OCI-M2 (cell line): ENCODE results near the gene PRKAG2.
"Not testable (repeated sequence)": the region's sequence is repeated elsewhere in the genome, so short reads cannot be mapped to it uniquely, and the experiment has no call there.

Source experiments
- DNase-seq: peaks from one replicate; lab custom pipeline; 2025; ENCODE audit not compliant: unreplicated experiment; lab: John Stamatoyannopoulos, UW

Gene PRKAG2

DNA sequence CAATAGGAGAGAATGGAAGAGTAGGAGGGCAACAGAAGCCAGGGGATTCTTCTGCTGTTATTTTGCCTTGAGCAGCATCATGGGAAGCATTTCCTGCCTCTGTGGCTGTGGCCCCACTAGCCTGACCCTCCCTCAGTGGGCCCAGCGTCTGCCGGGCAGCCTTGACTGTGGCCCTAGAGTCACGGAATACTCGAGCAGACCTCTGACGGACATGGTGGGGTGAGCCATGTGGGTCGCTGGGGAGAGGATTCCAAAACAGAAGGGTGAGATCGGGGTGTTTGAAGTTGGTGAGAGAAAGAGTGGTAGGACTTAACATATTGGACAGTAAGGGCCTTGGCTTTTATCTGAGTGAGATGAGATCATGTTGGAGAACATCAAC, 8.3 kb upstream of the PRKAG2 start:
- no peak for DNase-seq

- DNase-seq, result no peak
Measured at GRCh38 chr7:151884312-151885201, 7.6 kb upstream of the PRKAG2 start.

DNA sequence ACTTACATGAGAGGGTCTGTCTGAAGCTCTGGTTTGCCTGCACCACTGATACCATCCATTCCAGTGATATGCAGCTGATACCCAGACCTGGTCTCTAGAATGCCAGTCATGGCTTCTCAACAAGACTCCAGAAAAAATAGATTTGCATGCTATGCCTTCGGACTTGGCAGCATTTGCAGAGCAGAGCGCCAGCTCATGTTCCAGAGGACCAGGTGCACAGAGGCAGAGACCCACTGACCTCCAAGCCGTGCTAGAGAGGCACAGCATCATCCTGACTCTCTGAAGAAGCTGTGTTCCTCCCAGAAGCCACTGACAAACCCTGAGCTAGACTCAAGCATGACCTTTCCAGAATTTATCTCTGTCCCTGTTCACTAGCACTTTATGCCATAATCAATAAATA, 6.9 kb upstream of the PRKAG2 start:
- DNase-seq, result no peak

DNA sequence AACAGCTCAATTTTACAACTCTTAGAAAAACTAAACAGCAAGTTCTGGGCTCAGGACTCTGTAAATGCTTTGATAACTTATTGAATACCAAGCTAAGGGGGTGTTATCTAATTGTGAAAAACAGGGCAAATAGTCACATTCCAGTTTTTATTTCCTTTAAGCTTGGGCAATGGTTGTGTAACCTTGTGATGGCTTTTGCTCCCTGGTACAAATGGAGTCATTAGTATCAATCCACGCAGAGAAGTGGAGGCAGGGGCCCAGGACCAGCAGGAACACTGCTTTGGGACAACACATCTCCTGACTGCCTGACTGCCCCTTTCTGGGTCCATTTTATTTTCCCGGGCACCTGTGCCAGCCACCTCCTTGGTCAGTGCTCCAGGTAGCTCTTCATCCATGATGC, 5.8 kb upstream of the PRKAG2 start:
- DNase-seq, result no peak

DNA sequence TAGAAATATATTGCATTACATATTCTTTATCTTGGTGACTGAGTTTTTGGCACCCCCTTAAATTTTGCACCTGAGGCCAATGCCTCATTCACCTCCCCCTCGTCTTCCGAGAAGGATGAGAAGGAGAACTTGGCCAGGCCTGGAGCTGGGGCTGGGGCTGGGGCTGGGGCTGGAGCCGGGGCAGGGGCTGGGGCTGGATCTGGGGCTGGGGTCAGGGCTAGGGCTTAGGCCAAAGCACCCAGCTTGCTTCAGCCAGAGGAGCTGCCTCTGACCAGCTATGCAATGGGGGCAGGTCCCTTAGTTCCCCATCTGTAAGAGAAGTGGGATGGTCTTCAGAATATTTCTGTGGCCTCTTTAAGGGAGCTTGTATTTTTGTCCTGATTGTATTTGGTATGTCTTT, 3.8 kb upstream of the PRKAG2 start:
- no peak for DNase-seq

DNA sequence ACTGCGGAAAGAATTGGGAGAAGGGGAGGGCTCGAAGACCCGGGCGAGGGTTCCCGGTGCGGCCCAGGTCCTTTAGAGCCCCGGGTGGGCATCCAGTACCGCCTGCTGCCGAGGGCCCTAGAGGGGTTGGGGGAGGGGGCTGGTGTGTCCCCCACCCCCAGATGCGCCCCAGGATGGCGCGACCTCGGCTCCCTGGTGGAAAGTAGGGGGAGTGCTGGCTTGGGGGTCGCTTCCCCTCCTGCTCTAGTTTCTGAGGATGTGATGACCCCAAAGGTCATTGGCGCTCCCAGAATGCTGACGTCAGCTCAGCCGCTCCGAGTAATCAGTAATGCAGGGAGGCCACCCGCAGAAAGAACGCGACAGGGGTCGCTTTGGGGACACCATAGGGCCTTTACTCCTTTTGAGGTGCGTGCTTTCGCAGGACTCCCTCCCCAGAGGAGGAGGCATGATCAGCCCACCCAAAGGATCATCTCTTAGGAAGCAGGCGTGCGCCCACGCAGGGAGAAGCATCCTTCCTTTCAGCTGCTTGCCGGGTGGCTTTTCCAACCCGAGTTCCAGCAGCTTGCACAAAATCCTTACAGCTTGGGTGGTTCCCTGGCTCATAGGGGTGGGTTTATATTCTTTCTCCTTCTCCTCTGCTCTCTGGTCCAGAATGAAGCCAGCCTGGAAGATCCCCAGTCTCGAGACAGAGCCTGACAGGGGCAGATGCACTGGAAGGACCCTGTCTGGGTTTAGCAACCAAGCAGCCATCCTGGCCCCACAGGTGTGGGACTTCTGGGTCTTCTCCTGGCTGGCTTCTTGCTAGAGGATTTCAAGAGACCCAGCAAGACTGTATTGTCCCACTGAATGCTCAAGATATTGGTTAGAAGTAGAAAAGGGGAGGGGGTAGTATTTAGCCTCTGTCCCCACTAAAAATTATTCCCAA, 1.3 kb upstream of the PRKAG2 start:
- DNase-seq, result no peak

DNA sequence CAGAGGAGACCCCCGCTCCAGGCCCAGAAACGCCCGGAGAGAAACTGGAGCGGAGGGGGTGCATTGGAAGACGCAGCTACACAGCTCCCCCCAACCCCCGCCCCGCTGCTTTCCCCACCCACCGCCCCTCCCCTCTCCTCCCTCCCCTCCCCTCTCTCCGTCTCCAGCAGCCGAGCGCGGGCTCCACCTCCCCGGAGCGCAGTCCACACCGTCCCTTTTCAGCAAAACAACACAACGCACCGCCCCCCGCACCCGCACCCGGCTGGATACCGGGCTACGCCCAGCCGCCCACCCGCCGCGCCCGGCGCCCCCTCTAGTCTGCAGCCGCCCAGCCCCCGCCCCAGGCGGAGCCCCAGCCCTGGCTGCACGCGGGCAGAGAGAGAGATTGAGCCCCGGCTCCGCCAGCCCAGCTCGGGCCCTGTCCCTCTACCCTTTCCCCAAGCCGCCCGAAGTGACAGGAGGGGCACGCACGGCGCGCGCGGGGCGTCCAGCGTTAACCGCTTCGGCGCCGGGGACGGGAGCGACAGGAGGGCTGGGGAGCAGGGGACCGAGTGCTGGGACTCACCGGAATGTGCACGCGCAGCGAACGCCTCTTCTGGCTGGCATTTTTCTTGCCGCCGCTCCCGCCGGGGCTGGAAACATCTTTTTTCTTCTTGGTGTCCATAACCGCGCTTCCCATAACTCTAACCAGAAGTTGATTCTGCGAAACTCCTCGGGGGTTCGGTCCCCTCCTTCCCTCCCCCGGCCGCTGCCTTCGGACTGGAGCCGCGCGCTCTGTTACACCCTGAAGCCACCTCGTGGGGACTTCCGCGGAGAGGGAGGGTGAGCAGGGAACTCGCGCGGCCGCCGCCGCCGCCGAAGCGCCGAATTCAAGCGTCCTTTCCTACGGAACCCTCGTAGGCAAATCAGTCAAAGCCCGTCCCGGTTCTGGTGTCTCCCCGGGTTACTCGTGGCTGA, 695 bp downstream of the PRKAG2 start:
- no peak for DNase-seq

- not testable (repeated sequence) for DNase-seq
Measured at GRCh38 chr7:151874479-151874878, 2.4 kb downstream of the PRKAG2 start.

GRCh38 chr7:151873402-151873965, 3.4 kb downstream of the PRKAG2 start:
- no peak for DNase-seq

DNA sequence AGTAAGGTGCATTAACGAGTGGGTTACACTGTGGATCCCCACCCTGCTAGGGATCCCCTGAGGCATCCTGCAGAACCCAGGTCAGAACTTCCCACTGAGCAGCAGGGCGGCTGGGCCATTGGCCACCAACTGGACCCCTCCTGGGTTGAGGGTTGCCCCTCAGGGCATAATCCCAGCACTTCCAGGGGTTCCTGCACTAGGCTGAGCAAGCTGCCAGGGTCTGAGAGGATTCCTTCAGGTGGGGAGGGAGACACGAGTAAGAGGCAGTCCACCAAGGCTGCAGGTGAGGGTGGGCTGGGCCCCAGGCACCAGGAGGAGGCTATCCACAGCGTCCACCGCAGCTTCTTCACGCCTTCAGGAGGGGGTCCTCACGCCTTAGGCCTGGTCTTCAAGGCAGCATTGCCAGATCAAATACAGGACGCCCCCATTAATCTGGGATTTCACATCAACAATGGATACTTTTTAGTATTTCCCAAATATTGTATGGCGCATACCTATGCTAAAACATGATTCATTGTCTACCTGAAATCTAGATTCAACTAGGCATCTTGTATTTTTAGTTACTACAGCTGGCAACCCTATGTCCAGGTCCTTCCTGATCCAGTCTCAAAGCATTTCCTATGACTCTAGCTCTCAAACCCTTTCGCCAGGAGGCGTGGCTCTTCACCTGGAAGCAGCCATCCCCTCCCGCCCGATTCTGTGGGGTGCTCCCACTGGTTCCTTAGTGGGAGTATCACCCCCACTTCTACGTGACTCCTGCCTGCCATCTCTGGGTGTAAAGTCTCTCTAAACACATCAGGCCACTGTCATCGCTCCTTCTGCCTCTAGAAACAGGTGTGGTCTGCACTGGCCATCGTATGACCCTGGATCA, 4.1 kb downstream of the PRKAG2 start:
- no peak for DNase-seq

DNA sequence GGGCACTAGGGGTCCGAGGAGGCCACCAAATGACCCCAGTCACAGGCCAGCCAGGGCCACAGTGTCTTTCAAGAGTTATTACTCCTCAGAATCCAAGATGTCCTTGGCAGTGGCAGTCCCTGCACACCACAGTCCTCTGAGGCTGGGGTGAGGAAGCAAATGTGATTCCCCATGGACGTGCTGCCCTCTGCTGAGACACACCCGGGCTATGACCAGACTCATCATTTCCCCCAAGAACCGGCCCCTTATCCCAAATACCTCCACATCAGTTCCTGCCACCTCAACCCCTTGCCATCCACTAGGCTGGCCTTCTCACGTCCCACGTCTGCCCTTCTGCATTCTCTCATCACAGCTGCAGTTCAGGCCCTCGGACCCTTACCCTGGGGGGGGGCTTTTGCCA, 5.0 kb downstream of the PRKAG2 start:
- no peak for DNase-seq

GRCh38 chr7:151871189-151871735, 5.7 kb downstream of the PRKAG2 start:
- no peak for DNase-seq

- no peak for DNase-seq
Measured at GRCh38 chr7:151869968-151870918, 6.7 kb downstream of the PRKAG2 start.

DNA sequence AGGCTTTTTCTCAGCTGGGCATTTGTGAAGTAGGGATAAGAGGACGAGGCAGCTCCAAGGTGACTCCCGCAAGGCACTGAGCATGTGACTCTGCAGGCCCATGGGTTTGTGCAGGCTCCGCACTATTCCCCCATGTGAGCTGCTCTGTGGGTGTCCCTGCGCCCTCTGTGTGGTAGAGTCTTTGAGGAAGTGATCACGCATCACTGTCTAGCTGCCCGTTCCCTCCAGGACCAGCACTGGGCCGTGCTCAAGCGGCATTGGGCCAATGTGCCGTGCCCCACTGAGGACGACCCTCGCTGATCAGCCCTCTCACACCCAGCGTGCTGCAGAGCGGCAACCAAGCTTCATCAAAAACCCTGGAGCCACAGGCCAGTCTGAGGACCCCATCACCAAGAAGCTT, 7.5 kb downstream of the PRKAG2 start:
- no peak for DNase-seq

GRCh38 chr7:151869109-151869428, 7.8 kb downstream of the PRKAG2 start:
- DNase-seq, result no peak

DNA sequence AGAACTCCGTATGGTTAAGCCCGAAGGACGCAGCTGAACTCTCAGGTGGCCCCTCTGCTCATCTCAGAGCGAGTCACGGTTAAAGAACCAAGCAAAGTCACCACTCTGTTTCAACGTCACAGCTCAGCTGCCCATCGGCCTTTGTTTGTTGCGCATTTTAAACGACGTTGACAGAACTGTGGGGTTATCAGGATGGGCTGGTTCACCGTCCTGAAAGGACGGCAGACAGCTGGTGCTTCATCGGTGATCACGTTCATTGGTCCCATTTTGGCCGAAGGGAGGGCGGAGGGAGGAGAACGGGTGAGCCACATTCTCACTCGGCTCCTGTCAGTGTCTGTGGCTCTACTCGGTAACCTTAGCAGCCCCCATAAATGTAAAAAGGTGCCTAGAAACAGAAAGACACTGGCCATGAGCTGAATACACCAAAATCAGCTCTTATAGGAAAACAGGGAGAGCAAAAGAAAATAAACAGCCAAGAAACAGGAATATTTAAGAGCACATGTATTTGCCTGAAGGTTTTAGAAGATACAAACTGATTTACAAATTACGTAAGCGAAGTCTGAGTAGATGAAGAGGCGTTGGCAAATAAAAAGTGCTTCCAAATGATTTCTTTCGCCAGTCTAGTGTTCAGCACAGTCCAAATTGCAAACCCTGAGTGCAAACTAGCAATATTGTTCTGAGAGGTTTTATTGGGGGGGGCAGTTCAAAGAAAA, 8.4 kb downstream of the PRKAG2 start:
- no peak for DNase-seq

DNA sequence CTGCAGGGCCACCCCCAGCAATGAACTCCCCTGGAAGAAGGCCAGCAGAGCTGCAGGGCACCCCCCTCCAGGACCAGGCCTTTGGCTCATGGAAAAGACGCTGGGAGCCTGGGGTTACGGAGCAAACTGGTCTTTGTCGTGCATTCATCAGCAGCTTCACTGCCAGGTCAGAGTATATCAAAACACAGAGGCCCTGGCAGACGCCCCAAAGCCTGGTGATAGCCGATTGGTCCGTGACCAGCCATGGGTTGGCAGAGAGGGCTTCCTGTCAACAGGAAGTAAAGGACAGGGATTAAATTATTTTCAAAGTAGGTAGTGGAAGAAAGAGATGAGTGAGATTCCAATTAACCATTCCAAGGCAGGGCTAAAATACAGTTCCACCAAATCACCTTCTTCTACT, 9.0 kb downstream of the PRKAG2 start:
- DNase-seq, result no peak
